HK-2 (cell line): ENCODE results near the gene HSPD1.
A peak's percentile ranks its signal among the peaks of the same experiment; 100 is the strongest.
"Not testable (repeated sequence)": the region's sequence is repeated elsewhere in the genome, so short reads cannot be mapped to it uniquely, and the experiment has no call there.

ENCODE experiments used
- DNase-seq: peaks from one replicate; pipeline ENCODE4 v3.0.0-alpha.2; 2018; ENCODE audit not compliant: unreplicated experiment

Gene HSPD1

GRCh38 chr2:197497326-197497725, 2.3 kb downstream of the HSPD1 start:
- no peak for DNase-seq

DNA sequence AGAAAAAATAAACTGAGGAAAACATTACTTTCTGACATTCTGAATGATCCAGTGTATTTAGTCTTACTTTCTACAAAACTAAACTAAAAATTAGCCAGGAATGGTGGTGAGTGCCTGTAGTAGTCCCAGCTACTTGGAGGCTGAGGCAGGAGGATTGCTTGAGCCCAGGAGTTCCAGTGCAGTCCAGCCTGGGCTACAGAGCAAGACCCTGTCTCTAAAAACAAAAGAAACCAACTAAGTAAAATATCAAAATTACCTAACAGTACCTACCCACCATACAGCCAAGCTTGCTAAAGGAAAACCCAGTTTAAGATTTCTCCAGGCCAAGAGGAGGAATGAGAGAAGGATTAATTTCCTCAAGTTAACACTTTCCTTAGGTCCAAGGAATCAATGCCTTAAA, 2.9 kb downstream of the HSPD1 start:
- no peak for DNase-seq

DNA sequence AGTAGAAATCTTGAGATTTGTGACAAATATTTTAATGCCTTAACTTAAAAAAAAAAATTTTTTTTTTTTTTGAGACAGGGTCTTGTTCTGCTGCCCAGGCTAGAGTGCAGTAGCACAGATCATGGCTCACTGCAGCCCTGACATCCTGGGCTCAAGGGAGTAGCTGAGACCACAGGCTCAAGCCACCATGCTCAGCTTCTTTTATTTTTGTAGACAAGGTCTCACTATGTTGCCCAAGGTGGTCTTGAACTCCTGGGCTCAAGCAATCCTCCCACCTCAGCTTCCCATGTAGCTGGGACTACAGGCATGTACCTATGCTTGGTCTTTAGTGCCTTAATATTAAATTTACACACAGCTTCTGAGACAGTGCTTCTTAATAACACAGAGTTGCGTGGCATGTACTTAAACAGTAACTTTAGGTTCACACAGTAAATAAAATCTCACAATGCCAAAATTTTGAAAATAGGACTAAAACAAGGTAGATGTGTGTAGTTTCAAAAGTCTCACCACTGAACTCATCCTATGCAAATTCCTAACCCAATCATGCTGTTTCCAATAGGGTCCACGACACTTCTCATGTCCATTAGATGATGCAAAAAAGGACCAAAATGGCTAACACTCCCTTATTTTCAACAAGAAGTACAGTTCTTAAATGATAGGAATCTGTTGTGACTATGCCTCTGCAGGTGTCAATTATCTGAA, 4.1 kb downstream of the HSPD1 start:
- no peak for DNase-seq

DNA sequence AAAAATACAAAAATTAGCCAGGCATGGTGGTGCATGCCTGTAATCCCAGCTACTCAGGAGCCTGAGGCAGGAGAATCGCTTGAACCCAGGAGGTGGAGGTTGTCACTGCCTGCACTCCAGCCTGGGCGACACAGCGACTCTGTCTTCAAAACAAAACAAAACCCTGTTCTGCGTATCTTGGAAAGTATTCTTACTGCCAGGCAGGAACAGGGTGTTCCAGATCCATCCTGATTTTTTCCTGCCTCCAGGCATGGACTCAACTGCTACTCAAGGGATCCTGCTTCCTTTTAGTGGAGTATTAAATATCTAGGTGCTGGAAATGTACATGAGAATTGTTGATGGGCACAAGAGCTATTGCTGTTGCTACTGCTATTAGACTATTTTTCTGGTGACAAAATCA, 12.3 kb downstream of the HSPD1 start:
- DNase-seq: no peak

- no peak for DNase-seq
Measured at GRCh38 chr2:197486175-197486574, 13.5 kb downstream of the HSPD1 start.

DNA sequence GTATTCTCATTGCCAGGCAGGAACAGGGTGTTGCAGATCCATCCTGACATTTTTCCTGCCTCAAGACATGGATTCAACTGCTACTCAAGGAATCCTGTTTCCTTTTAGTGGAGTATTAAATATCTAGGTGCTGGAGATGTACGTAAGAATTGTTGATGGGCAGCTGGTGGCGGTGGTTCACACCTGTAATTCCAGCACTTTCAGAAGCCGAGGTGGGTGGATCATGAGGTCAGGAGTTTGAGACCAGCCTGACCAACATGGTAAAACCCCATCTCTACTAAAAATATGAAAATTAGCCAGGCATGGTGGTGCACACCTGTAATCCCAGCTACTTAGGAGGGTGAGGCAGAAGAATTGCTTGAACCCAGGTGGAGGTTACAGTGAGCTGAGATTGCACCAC, 15.4 kb downstream of the HSPD1 start:
- DNase-seq: not testable (repeated sequence)

DNA sequence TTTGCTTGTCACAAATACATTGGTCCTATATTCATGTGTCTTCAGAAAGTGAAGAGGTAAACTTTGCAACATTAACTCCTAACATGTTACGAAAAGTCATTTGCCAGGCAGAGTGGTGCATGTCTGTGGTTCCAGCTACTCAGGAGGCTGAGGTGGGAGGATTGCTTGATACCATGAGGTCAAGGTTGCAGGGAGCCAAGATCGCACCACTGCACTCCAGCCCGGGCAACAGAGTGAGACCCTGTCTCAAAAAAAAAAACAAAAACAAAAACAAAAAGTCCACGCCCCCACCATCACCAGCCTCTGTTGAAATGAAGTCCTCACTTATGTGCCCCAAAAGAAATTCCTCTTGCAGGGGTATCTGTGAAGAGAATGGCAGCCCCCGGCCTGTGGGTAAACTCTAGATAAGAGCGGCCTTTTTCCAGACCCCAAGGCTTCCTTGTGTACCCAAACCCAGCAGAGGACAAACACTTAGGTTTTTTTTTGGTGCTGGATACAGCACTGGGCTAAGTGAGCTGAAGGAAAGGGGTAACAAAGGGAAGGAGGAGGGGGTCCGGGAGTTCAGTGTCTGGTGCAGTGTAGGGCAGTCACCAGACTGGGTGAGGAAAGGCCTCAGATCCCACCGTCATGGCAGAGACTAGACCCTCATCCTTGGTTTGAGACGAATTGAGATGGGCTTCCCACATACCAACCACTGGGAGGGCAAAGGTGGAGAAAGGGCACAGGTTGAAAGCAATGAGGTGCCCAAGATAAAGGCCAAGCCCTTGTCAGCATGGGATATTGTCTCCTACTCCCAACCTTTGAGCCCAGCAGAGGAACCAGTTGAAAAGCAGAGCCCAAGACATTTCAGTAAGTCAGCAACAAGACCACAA, 19.2 kb downstream of the HSPD1 start:
- DNase-seq: no peak

- no peak for DNase-seq
Measured at GRCh38 chr2:197477797-197478196, 21.8 kb downstream of the HSPD1 start.

DNA sequence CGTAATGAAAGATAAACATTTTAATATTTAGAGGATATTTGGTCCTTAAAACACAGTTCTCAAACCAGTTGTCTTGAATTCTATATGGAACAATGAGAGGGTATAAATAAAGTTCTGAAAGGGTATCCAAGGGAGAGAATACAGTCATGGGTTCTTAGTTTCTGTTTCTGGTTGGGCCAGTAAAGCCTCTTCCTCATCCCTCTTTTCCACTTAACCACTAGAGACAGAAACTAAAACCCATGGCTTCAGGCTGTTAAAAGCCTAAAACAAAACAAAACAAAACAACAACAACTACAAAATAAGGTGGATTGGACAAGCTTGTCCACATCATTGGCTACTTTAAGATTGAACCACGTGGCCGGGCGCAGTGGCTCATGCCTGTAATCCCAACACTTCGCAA, 27.5 kb downstream of the HSPD1 start:
- no peak for DNase-seq

GRCh38 chr2:197464175-197464574, 35.5 kb downstream of the HSPD1 start:
- DNase-seq: no peak

GRCh38 chr2:197461057-197461456, 38.6 kb downstream of the HSPD1 start:
- no peak for DNase-seq

- DNase-seq: no peak
Measured at GRCh38 chr2:197460649-197461048, 39.0 kb downstream of the HSPD1 start.

GRCh38 chr2:197455428-197455827, 44.2 kb downstream of the HSPD1 start:
- no peak for DNase-seq

GRCh38 chr2:197454923-197455322, 44.7 kb downstream of the HSPD1 start:
- DNase-seq: no peak

GRCh38 chr2:197453914-197454398, 45.7 kb downstream of the HSPD1 start:
- DNase-seq: peak; percentile 84

- DNase-seq: peak; percentile 100
Measured at GRCh38 chr2:197453123-197453913, 46.3 kb downstream of the HSPD1 start, which contains the start of gene COQ10B. Gene COQ10B, plus strand, starts transcription at chr2:197453552. Its CDS starts 9 bp downstream, at chr2:197453561.

DNA sequence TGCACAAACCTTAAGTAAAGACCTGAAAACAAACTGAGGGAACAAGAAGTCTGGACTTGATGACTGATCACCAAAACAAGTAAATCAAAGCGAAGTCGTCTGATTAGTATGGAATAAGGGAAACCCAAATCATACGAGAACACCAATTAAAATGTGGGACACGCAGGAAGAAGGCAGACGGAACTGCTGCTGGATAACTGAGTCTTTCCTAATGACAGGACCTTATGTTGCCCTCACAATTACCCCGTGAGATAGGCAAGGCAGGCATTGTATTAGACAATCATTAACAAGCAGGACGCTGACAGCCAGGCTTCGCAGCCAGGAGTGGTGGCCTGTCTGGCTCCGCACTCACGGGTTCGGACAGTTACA, 46.9 kb downstream of the HSPD1 start:
- no peak for DNase-seq

DNA sequence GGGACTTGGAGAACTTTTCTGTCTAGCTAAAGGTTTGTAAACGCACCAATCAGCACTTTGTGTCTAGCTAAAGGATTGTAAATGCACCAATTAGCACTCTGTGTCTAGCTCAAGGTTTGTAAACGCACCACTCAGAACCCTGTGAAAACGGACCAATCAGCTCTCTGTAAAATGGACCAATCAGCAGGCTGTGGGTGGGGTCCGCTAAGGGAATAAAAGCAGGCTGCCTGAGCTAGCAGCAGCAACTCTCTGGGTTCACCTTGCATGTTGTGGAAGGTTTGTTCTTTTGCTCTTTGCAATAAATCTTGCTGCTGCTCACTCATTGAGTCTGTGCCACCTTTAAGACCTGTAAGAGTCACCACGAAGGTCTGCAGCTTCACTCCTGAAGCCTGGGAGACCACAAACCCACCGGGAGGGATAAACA, 48.7 kb downstream of the HSPD1 start:
- not testable (repeated sequence) for DNase-seq

- DNase-seq: no peak
Measured at GRCh38 chr2:197450465-197450864, 49.2 kb downstream of the HSPD1 start.

- DNase-seq: no peak
Measured at GRCh38 chr2:197446844-197447243, 52.8 kb downstream of the HSPD1 start.

- DNase-seq: no peak
Measured at GRCh38 chr2:197445746-197446145, 53.9 kb downstream of the HSPD1 start.

GRCh38 chr2:197442857-197443256, 56.8 kb downstream of the HSPD1 start:
- DNase-seq: no peak
